Hypothalamus (tissue), 51 donors: Measurements from ENCODE around the gene TLX3.
"Not testable (repeated sequence)": the region's sequence is repeated elsewhere in the genome, so short reads cannot be mapped to it uniquely, and the experiment has no call there.

ENCODE experiments used
- DNase-seq, 51 donors: peaks; one replicate each; lab custom pipeline; 2025; lab: John Stamatoyannopoulos, UW

The TLX3 gene

DNA sequence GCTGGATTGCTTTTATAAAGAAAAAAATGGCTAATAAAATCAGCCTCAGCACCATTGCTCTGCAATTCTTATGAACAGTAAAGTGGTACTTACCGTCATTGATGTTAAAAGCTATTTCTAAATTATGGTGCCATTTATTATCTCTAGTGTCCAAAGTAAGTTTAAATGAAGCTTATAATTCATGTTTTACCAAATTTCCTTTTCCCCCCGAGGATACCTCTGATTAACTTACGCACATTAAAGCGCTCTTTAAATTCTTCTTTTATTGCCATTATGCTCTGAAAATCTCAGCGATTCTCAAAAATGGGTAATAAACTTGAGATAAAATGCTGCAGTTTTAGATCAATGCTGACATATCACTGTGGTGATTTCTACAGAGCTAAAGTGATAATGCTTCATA is 13.5 kb downstream of the TLX3 start:
- no peak for DNase-seq

DNA sequence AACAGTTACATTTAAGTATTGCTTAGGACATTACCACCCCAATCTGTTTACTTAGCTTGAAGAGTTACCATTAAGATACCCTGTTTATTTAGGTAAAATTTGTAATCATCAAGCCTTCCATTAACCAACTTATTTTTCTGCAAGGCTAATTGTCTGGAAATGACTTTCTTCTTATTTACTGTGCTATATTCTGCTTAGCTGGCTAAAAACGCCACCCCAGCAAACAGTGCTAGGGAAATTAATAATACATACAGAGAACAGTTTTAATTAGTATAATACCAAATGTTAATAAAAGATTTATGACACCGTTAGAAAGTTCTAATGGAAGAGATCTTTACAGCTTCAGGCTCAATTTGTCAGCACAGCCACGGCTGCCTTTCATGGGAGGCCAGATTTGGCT is 14.0 kb downstream of the TLX3 start:
- no peak for DNase-seq

DNA sequence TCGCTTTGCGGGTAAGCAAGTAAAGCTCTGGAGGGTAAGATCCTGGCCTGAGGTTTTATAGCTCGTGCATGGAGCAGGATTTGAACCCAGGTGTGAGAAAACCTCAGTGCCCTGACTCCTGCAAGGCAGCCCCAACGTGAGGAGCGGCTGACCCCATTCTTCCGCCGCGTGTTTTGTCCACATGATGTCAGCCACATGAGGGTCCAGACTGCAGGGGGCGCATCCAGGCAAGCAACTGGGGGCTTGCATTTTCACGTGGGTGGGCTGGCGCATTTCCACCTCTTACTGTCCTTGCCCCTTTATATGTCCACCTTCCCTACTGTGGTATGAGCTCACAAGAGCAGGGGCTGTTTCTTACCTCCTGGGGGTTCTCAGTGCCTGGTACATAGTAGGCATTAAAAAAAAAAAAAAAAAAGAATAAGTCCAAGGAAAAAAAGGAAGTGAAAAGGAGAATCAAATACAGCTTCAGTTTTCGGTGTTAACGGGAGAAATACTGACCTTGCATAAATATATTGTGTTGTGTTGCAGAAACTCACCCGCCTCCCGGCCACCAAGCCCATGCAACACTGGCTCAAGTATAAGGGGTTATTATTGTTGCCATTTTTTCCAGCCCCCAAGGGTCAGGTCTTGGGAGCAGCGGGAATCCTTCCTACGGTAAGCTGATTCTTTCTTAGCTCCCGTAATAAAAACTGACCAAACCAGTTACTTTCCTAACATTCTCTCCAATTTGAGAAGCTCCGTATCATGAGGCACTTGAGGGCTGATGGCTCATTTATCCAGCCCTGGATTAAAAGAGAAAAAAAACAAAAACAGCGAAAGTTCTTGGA is 15.0 kb downstream of the TLX3 start:
- DNase-seq: no peak

DNA sequence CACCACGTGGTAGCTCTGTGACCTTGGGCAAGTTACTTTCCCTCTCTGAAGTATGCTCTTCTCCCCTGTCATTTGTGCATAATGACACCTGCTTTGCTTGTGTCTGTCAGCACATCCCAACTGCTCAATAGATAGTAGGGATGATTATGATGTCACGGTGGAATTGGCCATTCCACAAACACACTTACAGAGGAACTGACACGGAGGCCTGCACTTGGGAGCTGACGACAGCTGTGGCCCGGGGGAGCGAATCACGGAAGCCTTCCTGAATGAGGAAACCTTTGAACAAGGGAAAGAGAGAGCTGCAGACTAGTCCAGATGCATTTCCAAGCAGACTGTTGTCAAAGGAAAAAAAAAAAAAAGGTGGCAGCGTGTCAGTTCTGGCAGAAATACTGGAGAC is 21.0 kb downstream of the TLX3 start:
- DNase-seq: no peak

DNA sequence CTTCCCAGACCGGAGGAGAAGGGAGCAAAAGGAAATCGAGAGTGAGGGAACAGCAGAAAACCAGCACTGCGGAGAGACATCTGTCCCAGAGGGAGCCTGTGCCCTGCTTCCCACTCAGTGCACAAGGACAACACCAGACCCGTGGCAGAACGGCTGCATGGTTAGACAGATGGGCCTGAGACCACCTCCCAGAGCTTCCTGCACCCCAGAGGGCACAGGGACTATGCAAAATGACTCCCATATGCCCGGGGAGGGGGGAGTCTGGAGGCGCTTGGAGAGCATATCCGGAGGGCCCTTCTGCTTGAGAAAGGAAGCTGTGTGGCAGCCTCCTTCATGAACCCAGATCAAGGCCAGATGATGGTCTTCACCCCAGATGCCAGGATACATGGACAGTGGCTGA is 26.6 kb downstream of the TLX3 start:
- no peak for DNase-seq

DNA sequence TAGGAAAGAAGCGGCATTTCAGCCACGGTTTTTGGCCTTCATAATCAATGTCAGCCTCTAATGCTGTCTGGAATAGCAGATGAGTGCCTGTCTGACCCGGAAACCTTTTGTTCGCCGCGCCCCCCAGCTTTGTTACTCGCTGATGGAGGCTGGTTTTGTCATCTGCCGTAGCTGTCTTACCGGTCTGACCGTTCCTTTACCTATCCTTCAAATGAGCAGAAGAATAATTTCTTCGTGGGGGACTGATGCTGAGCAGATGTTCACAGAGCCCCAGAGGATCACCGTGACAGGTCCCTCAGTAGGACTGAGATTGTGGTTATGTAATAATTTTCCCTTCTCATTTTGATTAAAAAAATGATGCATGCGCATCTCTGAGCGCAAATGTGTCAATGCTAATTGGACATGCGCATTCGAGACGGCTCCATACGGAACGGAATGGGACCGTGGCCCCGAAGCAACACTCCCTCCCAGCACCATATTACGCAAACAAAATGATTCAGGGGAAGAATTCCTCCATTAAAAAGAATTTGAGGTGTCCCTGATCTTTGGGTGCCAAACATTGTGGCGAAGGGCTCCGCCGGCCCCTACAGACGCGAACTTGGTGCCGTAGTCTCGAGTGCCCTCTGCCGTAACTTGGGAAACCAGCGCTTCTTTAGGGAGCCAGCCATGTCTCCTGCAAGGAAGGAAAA is 27.6 kb downstream of the TLX3 start:
- peak in 26 of 51 donors; percentile 2 to 74 (median 20) for DNase-seq

DNA sequence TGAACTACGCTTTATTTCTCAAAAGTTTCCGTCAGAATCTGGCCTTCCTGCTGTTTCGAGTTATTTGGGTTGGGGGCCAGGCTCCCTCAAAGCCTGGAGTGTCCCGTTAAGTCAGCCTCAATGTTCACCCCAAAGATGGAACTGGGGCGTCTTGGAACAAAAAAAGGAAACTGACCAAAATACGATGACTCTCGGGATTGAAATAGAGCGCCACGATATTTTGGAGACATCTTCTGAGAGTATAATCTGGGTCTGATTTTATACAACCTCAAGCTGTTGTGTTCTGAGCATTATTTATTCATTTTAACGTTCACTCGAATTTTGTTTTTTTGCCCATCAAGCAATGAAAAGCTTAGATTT is 28.1 kb downstream of the TLX3 start:
- no peak for DNase-seq

DNA sequence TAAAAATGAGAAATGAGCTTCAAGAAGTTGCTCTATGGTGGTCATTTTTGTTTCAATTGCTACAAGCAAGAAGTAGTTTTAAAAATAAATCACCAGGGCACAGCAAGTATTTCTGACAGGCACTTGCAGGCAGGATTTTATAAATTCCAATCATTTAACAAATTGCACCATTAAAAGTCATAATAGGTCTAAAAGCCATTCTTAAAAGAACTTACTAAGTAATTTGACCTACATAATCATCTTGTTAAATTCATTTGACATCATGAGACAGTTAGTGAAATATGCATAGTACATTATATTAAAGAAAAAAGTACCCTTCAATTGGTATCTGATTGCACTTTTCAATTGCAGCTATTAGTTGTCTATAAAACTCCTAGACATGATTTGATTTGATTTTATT is 31.0 kb downstream of the TLX3 start:
- no peak for DNase-seq

DNA sequence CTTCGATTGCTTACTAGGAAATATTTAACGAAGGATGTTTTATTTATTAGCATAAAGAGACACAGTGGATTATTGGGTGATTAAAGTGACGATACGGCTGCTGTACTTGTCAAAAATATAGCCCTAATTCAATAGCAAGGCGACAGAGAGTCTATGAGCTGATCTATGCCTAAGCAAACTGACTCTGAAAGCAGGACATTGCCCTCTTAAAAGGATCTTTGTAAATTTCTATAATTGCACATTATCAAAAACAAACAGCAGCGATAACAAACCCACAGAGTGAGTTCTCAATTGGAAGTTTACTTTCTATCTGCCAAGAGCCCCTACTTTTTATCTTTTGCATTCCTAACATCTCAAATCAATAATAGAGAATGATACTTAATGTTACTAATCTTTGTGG is 31.4 kb downstream of the TLX3 start:
- no peak for DNase-seq

DNA sequence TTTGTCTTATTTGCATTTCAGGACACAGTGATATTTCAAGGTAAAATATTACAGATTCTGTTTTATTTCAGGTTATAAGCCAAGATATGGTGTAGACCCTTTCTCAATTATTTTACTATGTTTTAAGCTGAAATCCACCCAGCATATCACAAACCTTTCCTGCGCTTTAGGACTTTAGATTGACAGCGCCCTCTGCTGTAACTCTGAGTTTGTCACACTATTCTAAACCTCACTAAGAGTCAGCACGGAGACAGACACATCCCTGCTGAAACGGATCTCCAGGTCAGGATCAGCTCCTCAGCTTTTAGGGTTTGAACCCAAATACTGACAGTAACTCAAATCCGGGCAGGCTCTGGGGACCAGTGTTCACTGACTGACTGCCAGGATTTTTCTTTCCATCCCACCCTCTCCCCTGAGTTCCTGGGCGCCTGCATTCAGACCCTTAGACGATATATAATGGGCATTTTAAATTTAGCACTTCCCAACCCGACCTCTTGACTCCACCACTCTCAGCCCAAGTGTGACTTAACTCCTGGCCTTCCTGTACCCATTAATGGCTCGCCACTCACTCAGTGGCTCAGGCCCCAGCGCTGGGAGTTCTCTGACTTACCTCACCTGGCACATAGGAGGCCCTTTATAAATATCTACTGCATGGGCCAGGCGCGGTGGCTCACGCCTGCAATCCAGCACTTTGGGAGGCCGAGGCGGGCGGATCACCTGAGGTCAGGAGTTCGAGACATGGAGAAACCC is 33.5 kb downstream of the TLX3 start:
- peak in 17 of 51 donors; percentile 1 to 40 (median 16) for DNase-seq

DNA sequence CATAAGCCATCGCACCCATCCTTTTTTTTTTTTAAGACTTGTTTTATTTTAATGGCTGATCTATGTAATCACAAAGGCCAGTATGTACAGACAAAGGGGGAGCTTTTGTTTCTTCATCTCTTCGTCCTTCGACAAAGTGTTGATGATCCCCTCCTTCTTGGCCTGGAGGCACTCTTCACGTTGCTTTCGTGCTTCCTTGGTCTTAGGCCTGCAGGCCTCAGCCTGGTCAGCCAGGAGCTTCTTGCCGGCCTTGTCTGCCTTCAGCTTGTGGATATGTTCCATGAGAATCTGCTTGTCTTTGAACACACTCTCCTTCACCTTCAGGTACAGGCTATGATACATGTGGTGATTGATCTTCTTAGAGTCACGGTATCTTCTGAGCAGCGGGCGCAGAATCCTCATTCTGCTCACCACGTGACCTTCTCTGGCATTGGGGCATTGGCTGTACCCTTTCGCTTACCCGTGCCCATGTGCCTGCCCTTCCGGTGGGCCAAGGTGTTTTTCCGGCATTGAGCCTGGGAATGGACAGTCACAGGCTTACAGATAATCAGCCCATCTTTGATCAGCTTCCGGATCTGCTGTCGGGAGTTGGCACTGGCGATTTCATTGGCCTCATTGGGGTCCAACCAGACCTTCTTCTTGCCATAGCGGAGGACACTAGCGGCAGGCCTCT is 36.0 kb downstream of the TLX3 start:
- DNase-seq: no peak

DNA sequence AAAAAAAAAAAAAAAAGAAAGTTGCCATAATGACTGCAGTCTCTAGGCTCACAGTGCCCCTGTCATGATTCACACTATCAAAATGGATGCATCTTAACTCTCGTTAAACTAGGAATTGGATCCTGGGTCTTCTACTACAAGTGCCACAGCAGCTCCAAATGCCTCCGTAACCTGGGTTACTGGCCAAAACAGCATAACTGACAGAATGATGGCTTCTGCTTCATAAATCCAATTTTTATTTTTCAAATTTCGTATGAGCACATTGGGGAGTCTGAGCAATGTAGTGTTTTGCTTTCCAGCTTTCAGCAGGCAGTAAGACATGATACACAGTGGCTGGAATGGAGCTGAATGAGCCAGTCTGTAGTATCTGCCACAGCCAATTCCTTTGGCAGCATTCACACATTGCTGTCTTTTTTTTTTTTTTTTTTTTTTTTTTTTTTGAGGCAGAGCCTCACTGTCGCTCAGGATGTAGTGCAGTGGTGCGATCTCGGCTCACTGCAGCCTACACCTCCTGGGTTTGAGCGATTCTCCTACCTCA is 42.6 kb downstream of the TLX3 start:
- no peak for DNase-seq

DNA sequence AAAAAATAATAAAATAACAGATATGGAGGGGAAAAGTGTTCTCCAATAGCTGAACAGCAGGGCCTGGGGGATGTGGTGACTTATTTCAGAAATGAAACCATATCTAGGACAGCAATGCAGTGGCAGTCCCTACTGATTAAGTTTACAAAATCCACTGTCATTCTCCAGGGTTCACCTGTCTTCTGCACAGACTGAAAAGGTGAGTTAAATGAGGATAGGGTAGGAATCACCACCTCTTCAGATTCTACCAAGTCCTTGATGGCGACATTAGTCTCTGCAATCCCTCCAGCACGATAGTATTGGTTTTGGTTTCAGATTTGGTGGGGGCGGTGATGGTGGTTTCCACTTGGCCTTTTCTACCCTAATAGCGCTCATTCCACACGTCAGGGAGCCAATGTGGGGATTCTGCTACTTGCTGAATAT is 46.3 kb downstream of the TLX3 start:
- DNase-seq: no peak

DNA sequence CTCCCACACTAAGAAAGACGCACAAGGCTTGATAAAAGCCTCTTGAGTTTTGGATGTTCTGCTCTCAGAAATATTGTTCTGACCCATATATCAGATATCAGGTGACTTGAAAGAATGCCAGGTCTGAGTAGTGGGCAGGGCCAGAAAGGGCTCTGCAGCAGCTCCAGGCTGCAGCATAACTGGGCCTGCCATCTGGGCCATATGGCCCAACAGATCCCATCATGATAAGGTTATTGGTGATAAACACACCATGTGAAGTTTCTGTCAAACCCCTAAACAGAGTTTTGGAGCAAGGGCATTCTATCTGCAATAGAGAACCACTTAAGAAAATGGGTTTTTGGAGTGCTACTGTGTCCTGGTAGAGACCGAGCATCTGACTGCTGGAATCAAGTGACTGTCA is 48.8 kb downstream of the TLX3 start:
- DNase-seq: no peak

DNA sequence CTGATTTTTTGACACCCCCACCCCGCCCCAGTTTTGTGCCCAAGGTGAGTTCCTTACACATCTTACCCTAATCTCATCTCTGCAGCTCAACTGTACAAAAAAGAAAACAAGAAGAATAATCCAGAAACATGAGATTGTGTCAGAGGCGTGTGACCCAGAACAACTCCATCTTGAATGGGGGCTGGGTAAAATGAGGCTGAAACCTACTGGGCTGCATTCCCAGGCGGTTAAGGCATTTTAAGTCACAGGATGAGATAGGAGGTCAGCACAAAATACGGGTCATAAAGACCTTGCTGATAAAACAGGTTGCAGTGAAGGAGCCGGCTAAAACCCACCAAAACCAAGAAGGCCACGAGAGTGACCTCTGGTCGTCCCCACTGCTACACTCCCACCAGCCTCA is 52.1 kb downstream of the TLX3 start:
- not testable (repeated sequence) for DNase-seq
